ENCODE results near the gene MED13L.

MED13L gene

DNA sequence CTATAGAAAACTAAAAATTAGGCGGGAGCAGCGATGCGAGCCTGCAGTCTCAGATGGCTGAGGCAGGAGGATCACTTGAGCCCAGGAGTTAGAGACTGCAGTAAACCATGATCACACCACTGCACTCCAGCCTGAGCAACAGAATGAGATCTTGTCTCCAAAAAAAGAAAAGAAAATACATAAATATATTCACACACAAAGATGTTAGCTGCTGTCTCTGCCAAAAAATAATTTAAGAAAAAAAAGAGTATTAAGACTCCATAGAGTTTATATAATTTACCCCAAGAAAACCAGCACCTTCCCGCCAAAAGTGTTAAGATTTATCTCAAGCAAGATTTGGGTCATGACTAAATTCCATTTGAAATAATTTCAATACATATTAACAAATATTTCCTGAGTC, 102.6 kb downstream of the MED13L start:
- TF ChIP-seq, protein P1, sequence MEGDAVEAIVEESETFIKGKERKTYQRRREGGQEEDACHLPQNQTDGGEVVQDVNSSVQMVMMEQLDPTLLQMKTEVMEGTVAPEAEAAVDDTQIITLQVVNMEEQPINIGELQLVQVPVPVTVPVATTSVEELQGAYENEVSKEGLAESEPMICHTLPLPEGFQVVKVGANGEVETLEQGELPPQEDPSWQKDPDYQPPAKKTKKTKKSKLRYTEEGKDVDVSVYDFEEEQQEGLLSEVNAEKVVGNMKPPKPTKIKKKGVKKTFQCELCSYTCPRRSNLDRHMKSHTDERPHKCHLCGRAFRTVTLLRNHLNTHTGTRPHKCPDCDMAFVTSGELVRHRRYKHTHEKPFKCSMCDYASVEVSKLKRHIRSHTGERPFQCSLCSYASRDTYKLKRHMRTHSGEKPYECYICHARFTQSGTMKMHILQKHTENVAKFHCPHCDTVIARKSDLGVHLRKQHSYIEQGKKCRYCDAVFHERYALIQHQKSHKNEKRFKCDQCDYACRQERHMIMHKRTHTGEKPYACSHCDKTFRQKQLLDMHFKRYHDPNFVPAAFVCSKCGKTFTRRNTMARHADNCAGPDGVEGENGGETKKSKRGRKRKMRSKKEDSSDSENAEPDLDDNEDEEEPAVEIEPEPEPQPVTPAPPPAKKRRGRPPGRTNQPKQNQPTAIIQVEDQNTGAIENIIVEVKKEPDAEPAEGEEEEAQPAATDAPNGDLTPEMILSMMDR (conservative IDR thresholded peaks at IDR 0.05; ENCODE audit: low read length), result no peak
- no peak for DNase-seq (ENCODE audit: low read depth)
- H3K4me3 ChIP-seq (ENCODE audit: low read length), result no peak overlapping the region

DNA sequence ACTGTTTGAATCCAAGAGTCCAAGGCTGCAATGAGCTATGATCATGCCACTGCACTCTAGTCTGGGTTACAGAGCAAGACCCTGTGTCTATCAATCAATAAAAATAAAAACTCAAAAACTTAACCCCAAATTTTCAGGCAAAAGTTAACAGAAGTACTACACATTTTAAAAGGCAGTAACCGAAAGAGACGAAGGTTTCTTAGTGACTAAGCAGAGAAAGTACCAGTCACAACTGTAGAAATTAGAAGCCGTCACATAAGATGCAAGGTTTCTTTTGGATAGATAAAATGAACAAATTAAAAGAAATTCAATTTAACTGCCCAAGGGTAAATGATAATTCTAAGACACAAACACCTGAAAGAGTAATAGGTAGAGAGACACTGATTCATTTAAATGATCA, 103.5 kb downstream of the MED13L start:
- TF ChIP-seq, protein P1 (conservative IDR thresholded peaks at IDR 0.05; ENCODE audit: low read length), result no peak
- H3K4me3 ChIP-seq (ENCODE audit: low read length), result no peak overlapping the region
- no peak for DNase-seq (ENCODE audit: low read depth)

DNA sequence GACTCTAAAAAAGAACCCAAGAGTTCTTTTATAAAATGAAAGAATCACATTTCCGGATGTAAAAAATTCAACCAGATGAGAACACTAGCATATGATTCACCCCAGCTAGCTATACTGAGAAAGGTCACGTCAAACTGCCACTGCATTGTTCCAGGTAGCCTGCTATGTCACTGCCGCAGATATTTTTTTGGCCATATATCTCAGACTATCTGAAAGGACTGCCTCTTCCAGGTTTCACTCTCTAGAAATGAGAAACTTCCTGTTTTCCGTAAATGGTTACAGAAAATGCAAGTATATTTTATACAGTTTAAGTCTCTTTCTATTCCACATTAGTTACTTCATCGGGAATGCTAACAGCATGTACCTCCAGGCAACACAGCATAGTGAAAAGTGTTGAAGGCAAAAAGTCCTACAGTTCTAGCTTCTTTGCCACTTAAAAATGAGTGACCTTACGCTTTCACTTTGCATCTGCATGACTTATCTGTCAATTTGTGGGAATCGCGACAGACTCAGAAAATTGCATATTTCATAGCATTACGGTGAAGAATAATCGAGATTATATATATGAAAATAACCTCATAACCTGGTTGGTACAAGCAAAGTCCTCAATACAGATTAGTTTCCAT, 105.2 kb downstream of the MED13L start:
- DNase-seq (ENCODE audit: low read depth), result no peak
- TF ChIP-seq, protein P1 (conservative IDR thresholded peaks at IDR 0.05; ENCODE audit: low read length), result no peak
- no peak overlapping the region for H3K4me3 ChIP-seq (ENCODE audit: low read length)

DNA sequence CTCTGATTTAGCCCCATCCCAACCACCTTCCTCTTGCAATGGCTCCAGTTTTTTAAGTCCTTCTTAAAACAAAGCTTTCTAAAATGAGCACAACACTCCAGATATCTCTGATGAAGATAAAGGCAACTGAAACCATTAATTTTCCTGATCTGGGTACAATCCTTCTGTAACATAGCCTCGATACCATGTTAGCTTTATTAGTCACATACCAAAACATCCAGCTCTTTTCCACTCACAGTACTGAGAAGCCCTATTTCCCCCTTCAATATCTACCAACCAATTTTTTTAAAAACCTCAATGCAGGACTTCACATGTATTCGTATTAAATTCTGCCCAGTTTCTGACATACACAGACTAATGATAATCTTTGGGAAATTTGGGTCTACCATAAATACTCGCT, 105.9 kb downstream of the MED13L start:
- DNase-seq (ENCODE audit: low read depth), result no peak
- TF ChIP-seq, protein P1 (conservative IDR thresholded peaks at IDR 0.05; ENCODE audit: low read length), result no peak
- no peak overlapping the region for H3K4me3 ChIP-seq (ENCODE audit: low read length)

DNA sequence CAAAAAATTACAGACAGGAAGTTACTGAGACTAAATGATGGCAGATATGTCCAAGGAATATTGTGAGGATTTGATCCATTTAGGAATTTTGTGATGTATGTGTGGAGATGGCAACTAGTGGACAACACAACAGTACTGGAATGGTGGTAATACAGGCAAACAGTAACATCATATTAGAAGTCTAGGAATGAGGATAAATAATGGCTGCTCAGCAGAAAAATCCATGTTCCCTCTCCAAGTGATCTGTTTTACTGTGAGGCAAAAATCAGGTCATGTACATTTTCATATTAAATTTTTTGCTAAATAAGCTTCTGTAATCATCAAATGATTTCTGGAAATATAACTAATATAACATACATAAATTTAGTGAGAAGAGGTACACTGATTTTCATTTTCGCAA, 108.4 kb downstream of the MED13L start:
- TF ChIP-seq, protein P1 (conservative IDR thresholded peaks at IDR 0.05; ENCODE audit: low read length), result no peak

DNA sequence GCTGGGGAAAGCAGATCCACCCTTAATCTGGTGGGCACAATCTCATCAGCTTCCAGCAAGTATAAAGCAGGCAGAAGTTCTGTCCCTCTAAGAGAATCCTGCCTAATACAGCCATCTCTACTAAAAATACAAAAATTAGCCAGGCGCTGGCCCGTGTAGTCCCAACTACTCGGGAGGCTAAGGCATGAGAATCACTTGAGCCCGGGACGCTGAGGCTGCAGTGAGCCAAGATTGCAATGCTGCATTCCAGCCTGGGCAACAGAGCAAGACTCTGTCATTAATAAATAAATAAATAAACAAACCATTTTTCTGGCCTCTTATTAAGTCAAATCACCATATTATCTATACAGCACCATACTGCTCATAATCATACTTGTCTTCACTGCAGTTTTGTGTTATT, 111.2 kb downstream of the MED13L start:
- peak; percentile 43 for DNase-seq (ENCODE audit: low read depth)
- TF ChIP-seq, protein P1 (conservative IDR thresholded peaks at IDR 0.05; ENCODE audit: low read length), result no peak
- no peak overlapping the region for H3K4me3 ChIP-seq (ENCODE audit: low read length)

More for the DNA sequence above, 108.4 kb downstream of the MED13L start:
- no peak for DNase-seq (ENCODE audit: low read depth)
- H3K4me3 ChIP-seq (ENCODE audit: low read length), result no peak overlapping the region

DNA sequence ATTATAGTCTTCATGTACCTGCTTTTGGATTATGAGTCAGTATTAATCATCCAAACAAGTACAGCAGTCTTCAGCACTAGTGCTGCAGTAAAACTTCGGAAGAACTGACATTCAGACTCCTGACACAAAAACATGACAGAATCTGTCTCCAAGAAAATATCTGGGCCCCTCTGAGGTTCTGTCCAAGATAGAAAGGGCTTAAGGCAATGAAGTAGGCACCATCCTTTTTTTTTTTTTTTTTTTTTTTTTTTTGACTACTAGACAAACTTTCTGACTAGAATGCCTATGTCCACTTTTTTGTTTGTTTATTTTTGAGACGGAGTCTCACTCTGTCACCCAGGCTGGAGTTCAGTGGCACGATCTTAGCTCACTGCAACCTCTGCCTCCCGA, 112.5 kb downstream of the MED13L start:
- H3K4me3 ChIP-seq (ENCODE audit: low read length), result no peak overlapping the region
- no peak for DNase-seq (ENCODE audit: low read depth)
- TF ChIP-seq, protein P1 (conservative IDR thresholded peaks at IDR 0.05; ENCODE audit: low read length), result no peak
